ENCODE data around the gene MAD2L2. TPM values are rescaled to one million over a fixed set of nuclear protein-coding genes. Genes with fewer than 3 reads are reported as not detected.

The MAD2L2 gene
- total and polyA plus RNA-seq, 9 of the 15 experiments (the other 6 are each of a cell fraction or from before 2014, with no cell fraction given): 12.4 to 286 (median 143) TPM

- TF ChIP-seq E2F6 (IDR thresholded peaks at IDR 0.05; ENCODE audit: borderline replicate concordance in 1 of 2, extremely low read depth in 1 of 2, insufficient read depth in 1 of 2, insufficient read length in 1 of 2, low read depth in 1 of 2, low read length in 1 of 2, poor library complexity in 1 of 2, severe bottlenecking in 1 of 2) (peak in 1 of 2 experiments; percentile 32), L3MBTL2 (IDR thresholded peaks at IDR 0.05) (peak; percentile 81), LARP7 (IDR thresholded peaks at IDR 0.05) (0 out of 2 replicates have a peak, but pooled peaks have one; percentile 59), TBP (optimal IDR thresholded peaks at IDR 0.05; ENCODE audit: low read depth, low read length) (peak; percentile 14), TFAP4 (CRISPR knock-in tag; IDR thresholded peaks at IDR 0.05; ENCODE audit: borderline replicate concordance) (peak; percentile 69; the same call in 1 of the 2 replicates), MEIS2 (IDR thresholded peaks at IDR 0.05; ENCODE audit: partially characterized antibody) (peak; percentile 20), ZNF384 (IDR thresholded peaks at IDR 0.05; ENCODE audit: low read depth, low read length) (no peak), NFIC (IDR thresholded peaks at IDR 0.05) (peak; percentile 97), ZNF586 (CRISPR knock-in tag; conservative IDR thresholded peaks at IDR 0.05) (no peak), CBFA2T3 (IDR thresholded peaks at IDR 0.05) (peak; percentile 17), REST (IDR thresholded peaks at IDR 0.05; ENCODE audit: borderline replicate concordance) (peak; percentile 17; the same call in 1 of the 2 replicates), REST (CRISPR knock-in tag; IDR thresholded peaks at IDR 0.05; ENCODE audit: low read depth) (no peak), ZNF766 (CRISPR knock-in tag; conservative IDR thresholded peaks at IDR 0.05) (peak; percentile 9; the same call in 1 of the 2 replicates), USF2 (CRISPR knock-in tag; IDR thresholded peaks at IDR 0.05) (peak; percentile 77), RBFOX2 (IDR thresholded peaks at IDR 0.05; ENCODE audit: low read depth, low read length) (0 out of 2 replicates have a peak, but pooled peaks have one; percentile 31)
Measured at GRCh38 chr1:11707621-11708276, 26.8 kb upstream of the MAD2L2 start (continued).
